IMR-90 (cell line): ENCODE data around the gene MCF2L2. TPM values are rescaled to one million over a fixed set of nuclear protein-coding genes. Genes with fewer than 3 reads are reported as not detected.

Experiments used
- ATAC-seq: fragments of 200-7000 bp; cut with Tn5 transposase; 2 replicates; pipeline ENCODE4 v1.9.1; 2020; ENCODE audit warnings: low read depth, mild to moderate bottlenecking, moderate library complexity
- BruUV-seq: library from RNA; stranded (reverse); fragments of 400-500 nt; replicated peaks from 2 replicates; lab custom pipeline; 2021; lab: Mats Ljungman, UMichigan
- CTCF ChIA-PET: fragments of 300-600 bp; formaldehyde crosslinking; extraction: SDS; loops from one replicate; lab custom pipeline; 2021; ENCODE audit warnings: antibody characterized with exemption; lab: Yijun Ruan, JAX
- POLR2A ChIA-PET: fragments of 300-600 bp; sonication (Branson Sonifier 250); formaldehyde crosslinking; loops from one replicate; lab custom pipeline; 2022; ENCODE audit warnings: antibody characterized with exemption; ENCODE audit not compliant: unreplicated experiment; lab: Charles Lee
- DNase-seq: peaks from one replicate; pipeline ENCODE4 v3.0.0; 2013
- H2AFZ ChIP-seq: replicated peaks from 2 replicates; pipeline ENCODE3; 2013; ENCODE audit warnings: low read length, mild to moderate bottlenecking; ENCODE audit not compliant: poor library complexity
- H2AK5ac ChIP-seq: 2 replicates; pipeline ENCODE4 v1.6.1; 2013; ENCODE audit warnings: low read depth, low read length, inconsistent platforms
- H2AK9ac ChIP-seq: replicated peaks from 2 replicates; pipeline ENCODE3; 2013; ENCODE audit warnings: mild to moderate bottlenecking, low read depth, low read length, moderate library complexity; ENCODE audit not compliant: poor library complexity
- H2BK120ac ChIP-seq: 2 replicates; pipeline ENCODE4 v1.6.1; 2013; ENCODE audit warnings: low read depth, low read length, inconsistent platforms
- H2BK15ac ChIP-seq: 3 replicates; pipeline ENCODE4 v1.6.1; 2013; ENCODE audit warnings: low read depth, low read length, inconsistent platforms
- H2BK20ac ChIP-seq: 2 replicates; pipeline ENCODE4 v1.6.1; 2013; ENCODE audit warnings: low read depth, mild to moderate bottlenecking, inconsistent platforms, low read length, moderate library complexity
- H2BK5ac ChIP-seq: 2 replicates; pipeline ENCODE4 v1.6.1; 2013; ENCODE audit warnings: mild to moderate bottlenecking, low read depth, low read length, inconsistent platforms; ENCODE audit not compliant: poor library complexity, severe bottlenecking
- H3K14ac ChIP-seq: replicated peaks from 2 replicates; pipeline ENCODE4 v1.6.1; 2013; ENCODE audit warnings: low read depth, low read length, inconsistent platforms
- H3K18ac ChIP-seq: 2 replicates; pipeline ENCODE4 v1.6.1; 2013; ENCODE audit warnings: low read depth, low read length, control low read depth
- H3K23ac ChIP-seq: 2 replicates; pipeline ENCODE4 v1.6.1; 2013; ENCODE audit warnings: low read depth, low read length, inconsistent platforms
- H3K27ac ChIP-seq: 2 replicates; pipeline ENCODE4 v1.5.1; 2013; ENCODE audit warnings: mild to moderate bottlenecking, control low read depth, low read length; ENCODE audit not compliant: insufficient read depth
- H3K27me3 ChIP-seq: 2 replicates; pipeline ENCODE4 v1.6.1; 2013; ENCODE audit warnings: low read length; ENCODE audit not compliant: control insufficient read depth, insufficient read depth
- H3K36me3 ChIP-seq: 2 replicates; pipeline ENCODE4 v1.6.1; 2013; ENCODE audit warnings: low read length, mixed read lengths; ENCODE audit not compliant: control insufficient read depth, insufficient read depth
- H3K4ac ChIP-seq: 2 replicates; pipeline ENCODE4 v1.6.1; 2013; ENCODE audit warnings: low read depth, low read length, inconsistent platforms
- H3K4me1 ChIP-seq: 2 replicates; pipeline ENCODE4 v1.6.1; 2013; ENCODE audit warnings: low read length, mixed read lengths; ENCODE audit not compliant: control insufficient read depth, insufficient read depth
- H3K4me2 ChIP-seq: 2 replicates; pipeline ENCODE4 v1.6.1; 2013; ENCODE audit warnings: low read depth, mild to moderate bottlenecking, control low read depth, low read length, moderate library complexity
- H3K4me3 ChIP-seq: 2 replicates; pipeline ENCODE4 v1.5.1; 2013; ENCODE audit warnings: low read depth, mild to moderate bottlenecking, control low read depth, low read length, moderate library complexity; ENCODE audit not compliant: insufficient read depth
- H3K56ac ChIP-seq: 2 replicates; pipeline ENCODE4 v1.6.1; 2013; ENCODE audit warnings: low read length, inconsistent platforms; ENCODE audit not compliant: insufficient read depth; ENCODE audit errors: extremely low read depth
- H3K79me1 ChIP-seq, 2 experiments: 2 replicates each; pipeline ENCODE4 v1.6.1; 2013; ENCODE audit warnings: low read length in 2 of 2, inconsistent platforms in 1 of 2, low read depth in 1 of 2
- H3K9ac ChIP-seq: 2 replicates; pipeline ENCODE4 v1.6.1; 2013; ENCODE audit warnings: low read depth, low read length, control low read depth
- H3K9me1 ChIP-seq: 2 replicates; pipeline ENCODE4 v1.6.1; 2013; ENCODE audit warnings: low read length, inconsistent platforms; ENCODE audit not compliant: insufficient read depth
- H3K9me3 ChIP-seq: 2 replicates; pipeline ENCODE4 v1.6.1; 2013; ENCODE audit warnings: low read length; ENCODE audit not compliant: control insufficient read depth, insufficient read depth
- H4K20me1 ChIP-seq: 2 replicates; pipeline ENCODE4 v1.6.1; 2013; ENCODE audit warnings: low read length, inconsistent platforms; ENCODE audit not compliant: insufficient read depth
- H4K5ac ChIP-seq: 2 replicates; pipeline ENCODE4 v1.6.1; 2013; ENCODE audit warnings: mild to moderate bottlenecking, low read depth, low read length, control low read depth
- H4K8ac ChIP-seq, 2 experiments: 2 replicates each; pipeline ENCODE4 v1.6.1; 2013; ENCODE audit warnings: low read depth in 2 of 2, low read length in 2 of 2, control low read depth in 1 of 2, inconsistent platforms in 1 of 2
- H4K91ac ChIP-seq: 2 replicates; pipeline ENCODE4 v1.6.1; 2013; ENCODE audit warnings: low read depth, low read length, inconsistent platforms; ENCODE audit not compliant: insufficient read depth
- CEBPB ChIP-seq: IDR thresholded peaks from 2 replicates; pipeline ENCODE4 v1.6.1; 2012; ENCODE audit warnings: low read depth, low read length, improper control_type of control experiment
- CTCF ChIP-seq: conservative IDR thresholded peaks from 2 replicates; pipeline ENCODE4 v1.5.1; 2012; ENCODE audit warnings: mild to moderate bottlenecking, low read depth, low read length, improper control_type of control experiment
- FOS ChIP-seq: fragments of 150-350 bp; IDR thresholded peaks from 2 replicates; pipeline ENCODE4 v1.6.1; 2016; ENCODE audit warnings: low read depth, low read length
- MAFK ChIP-seq: IDR thresholded peaks from 2 replicates; pipeline ENCODE4 v1.6.1; 2012; ENCODE audit warnings: low read depth, low read length, improper control_type of control experiment
- MAZ ChIP-seq: IDR thresholded peaks from 2 replicates; pipeline ENCODE4 v1.6.1; 2012; ENCODE audit warnings: low read depth, mild to moderate bottlenecking, low read length, improper control_type of control experiment, moderate library complexity, borderline replicate concordance
- MXI1 ChIP-seq: IDR thresholded peaks from 2 replicates; pipeline ENCODE4 v1.6.1; 2012; ENCODE audit warnings: low read depth, mild to moderate bottlenecking, low read length, moderate library complexity, borderline replicate concordance
- RAD21 ChIP-seq: IDR thresholded peaks from 2 replicates; pipeline ENCODE4 v1.6.1; 2012; ENCODE audit warnings: low read length, improper control_type of control experiment
- RFX5 ChIP-seq: IDR thresholded peaks from 2 replicates; pipeline ENCODE4 v1.8.0; 2012; ENCODE audit warnings: low read depth, mild to moderate bottlenecking, low read length, moderate library complexity
- SMC3 ChIP-seq: fragments of 150-350 bp; IDR thresholded peaks from 2 replicates; pipeline ENCODE4 v1.6.1; 2016; ENCODE audit warnings: low read depth, mild to moderate bottlenecking, antibody characterized with exemption, low read length, moderate library complexity
- USF2 ChIP-seq: fragments of 150-350 bp; IDR thresholded peaks from 2 replicates; pipeline ENCODE4 v1.6.1; 2017; ENCODE audit warnings: mild to moderate bottlenecking, antibody characterized with exemption, low read length, low read depth
- WGBS, 2 experiments: methylation state at CpG; one replicate each; pipeline versions ENCODE4 v1.1.5 to v1.1.7; 2013; ENCODE audit warnings: missing lambda C conversion rate in 2 of 2; ENCODE audit not compliant: insufficient read length in 1 of 2; ENCODE audit errors: extremely low coverage in 2 of 2; 5-methylcytosine and 5-hydroxymethylcytosine counted together
- dilution Hi-C: fragments of 300-500 bp; cut with HindIII; formaldehyde crosslinking; loops from one replicate; pipeline ENCODE4 v1.14.3; 2018; ENCODE audit warnings: low sequenced_read_pairs; ENCODE audit not compliant: unreplicated experiment
- in situ Hi-C: fragments of 300-500 bp; cut with MboI; formaldehyde crosslinking; loops from 3 replicates; pipeline ENCODE4 v1.14.3; 2019; ENCODE audit warnings: low sequenced_read_pairs, inconsistent platforms, mixed read lengths
- intact Hi-C: fragments of 100-400 bp; cut with micrococcal nuclease; formaldehyde crosslinking; loops from 2 replicates; pipeline ENCODE4 v1.10.0; 2022
- polyA plus RNA-seq, 3 experiments: library from polyadenylated mRNA; depleted of rRNA; stranded (reverse); fragments of >200 nt; gene quantifications; 2 replicates each; pipeline ENCODE4 v1.2.3, GENCODE V29; 2012; ENCODE audit warnings: low replicate concordance in 1 of 3
- total RNA-seq: library from RNA; depleted of rRNA; stranded (reverse); fragments of >200 nt; gene quantifications from 2 replicates; pipeline ENCODE4 v1.2.3, GENCODE V29; 2012

MCF2L2 gene
- total and polyA plus RNA-seq, 2 of the 4 experiments (the other 2 are of a cell fraction), result under 0.01 TPM; not detected in 1

GRCh38 chr3:183233966-183234365, 194.5 kb downstream of the MCF2L2 start:
- Histone ChIP-seq H2BK15ac (no peak overlapping the region), H3K4me2 (no peak overlapping the region), H3K4me1 (no peaks in the 10 kb centered on the region), H4K8ac (no peak overlapping the region), H3K9me1 (no peaks in the 10 kb centered on the region), H3K56ac (no peak overlapping the region), H3K18ac (no peak overlapping the region), H4K20me1 (no peaks in the 10 kb centered on the region), H3K14ac (no peak overlapping the region), H3K23ac (no peak overlapping the region), H3K4me3 (no peak overlapping the region), H3K79me1 (no peaks in the 10 kb centered on the region), H4K91ac (no peak overlapping the region), H2AK9ac (no peak overlapping the region), H3K36me3 (no peaks in the 10 kb centered on the region), H3K9ac (no peak overlapping the region), H2BK20ac (no peak overlapping the region), H2BK120ac (no peak overlapping the region), H3K27me3 (peaks cover 8% of the 10 kb centered on the region), H4K5ac (no peak overlapping the region), H2BK5ac (no peak overlapping the region), H3K9me3 (no peaks in the 10 kb centered on the region), H2AK5ac (no peak overlapping the region), H2AFZ (no peak overlapping the region), H3K4ac (no peak overlapping the region), H3K27ac (no peak overlapping the region)
- DNase-seq (no peak), ATAC-seq (no peak)
- BruUV-seq, result no TSS peak
- intact Hi-C loops (no loop called here), dilution Hi-C loops (no loop called here), in situ Hi-C loops (no loop called here)
- CTCF ChIA-PET, result no interaction called here
- TF ChIP-seq RAD21, result no peak
- no peak for TF ChIP-seq CTCF
- no peak for TF ChIP-seq MAFK
- TF ChIP-seq USF2, result no peak
- TF ChIP-seq CEBPB, result no peak
- no peak for TF ChIP-seq RFX5
- TF ChIP-seq MAZ, result no peak
- TF ChIP-seq MXI1, result no peak
- no peak for TF ChIP-seq SMC3
- no peak for TF ChIP-seq FOS
- WGBS, 2 experiments, result 60% methylated on average over 1 of the region's 4 CpGs; no CpG with 5 or more reads in 1 of the 2 experiments
- POLR2A ChIA-PET, result no interaction called here
